ENCODE data around the gene RGR.

DNA sequence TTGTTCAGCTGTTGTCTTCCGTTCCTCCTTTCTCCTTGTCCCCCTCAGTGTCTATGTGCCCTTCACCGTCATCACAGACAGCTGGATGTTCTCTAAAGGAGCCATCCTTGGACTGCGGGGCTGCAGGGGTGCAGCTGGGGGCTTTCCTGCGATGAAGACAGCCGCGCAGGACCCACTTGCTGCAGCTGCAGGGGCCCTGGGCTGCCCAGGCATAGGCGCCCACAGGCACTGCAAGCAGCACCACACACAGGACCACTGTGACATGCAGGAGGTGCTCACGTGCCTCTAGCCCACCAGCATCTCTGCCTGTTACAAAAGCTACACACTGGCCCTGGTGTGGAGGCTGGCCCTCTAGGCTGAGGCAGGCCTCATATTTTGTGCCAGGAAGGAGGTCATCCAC lies 22.9 kb upstream of the RGR start:
- TF ChIP-seq POLR2A (IDR thresholded peaks at IDR 0.05; ENCODE audit: low read depth, low read length) (no peak), TAF1 (IDR thresholded peaks at IDR 0.05; ENCODE audit: low read depth, low read length) (no peak), POLR2AphosphoS5 (IDR thresholded peaks at IDR 0.05; ENCODE audit: low read depth, low read length) (no peak), PAX5 (IDR thresholded peaks at IDR 0.05; ENCODE audit: insufficient read depth, low read length, severe bottlenecking) (no peak), POU2F2 (IDR thresholded peaks at IDR 0.05; ENCODE audit: low read depth, low read length) (no peak)

Measured in GM12891 (cell line).